GM21619 (cell line): ENCODE measurements around the gene DNASE1L2.

Experiments used
- ATAC-seq: cut with Tn5 transposase; IDR thresholded peaks from one replicate; pipeline ENCODE4 v1.9.1; 2021; ENCODE audit not compliant: unreplicated experiment

Gene DNASE1L2

GRCh38 chr16:2236337-2237101, at the start of gene DNASE1L2:
TSS of gene DNASE1L2 (plus strand) at chr16:2236444. CDS start at chr16:2236817, 373 bp downstream.
- ATAC-seq, result no peak

GRCh38 chr16:2186505-2186904, 49.7 kb upstream of the DNASE1L2 start:
- ATAC-seq, result no peak

- ATAC-seq, result no peak
Observed at GRCh38 chr16:2187212-2187611, 49.0 kb upstream of the DNASE1L2 start.

GRCh38 chr16:2188395-2188794, 47.8 kb upstream of the DNASE1L2 start:
- ATAC-seq, result no peak

- ATAC-seq, result no peak
Observed at GRCh38 chr16:2189252-2189893, 46.9 kb upstream of the DNASE1L2 start.

GRCh38 chr16:2190002-2190658, 46.1 kb upstream of the DNASE1L2 start:
- ATAC-seq, result no peak

GRCh38 chr16:2190659-2191445, 45.4 kb upstream of the DNASE1L2 start:
- ATAC-seq, result no peak

- ATAC-seq, result no peak
Observed at GRCh38 chr16:2191446-2191706, 44.9 kb upstream of the DNASE1L2 start.

GRCh38 chr16:2194166-2194834, 41.9 kb upstream of the DNASE1L2 start:
- ATAC-seq, result no peak

- no peak for ATAC-seq
Observed at GRCh38 chr16:2194852-2195321, 41.4 kb upstream of the DNASE1L2 start.

GRCh38 chr16:2195322-2196161, 40.7 kb upstream of the DNASE1L2 start:
- no peak for ATAC-seq

- no peak for ATAC-seq
Observed at GRCh38 chr16:2196162-2196980, 39.9 kb upstream of the DNASE1L2 start, which contains the start of gene CASKIN1. TSS of gene CASKIN1 (minus strand) at chr16:2196605. CDS start at chr16:2196432, 173 bp downstream.

- ATAC-seq, result no peak
Observed at GRCh38 chr16:2196981-2197511, 39.2 kb upstream of the DNASE1L2 start.

GRCh38 chr16:2197765-2198164, 38.5 kb upstream of the DNASE1L2 start:
- ATAC-seq, result no peak

GRCh38 chr16:2198283-2198682, 38.0 kb upstream of the DNASE1L2 start:
- ATAC-seq, result no peak

- no peak for ATAC-seq
Observed at GRCh38 chr16:2199095-2199494, 37.1 kb upstream of the DNASE1L2 start.

- ATAC-seq, result no peak
Observed at GRCh38 chr16:2199621-2200139, 36.6 kb upstream of the DNASE1L2 start.

- no peak for ATAC-seq
Observed at GRCh38 chr16:2200313-2200712, 35.9 kb upstream of the DNASE1L2 start.
